ENCODE data around the gene SUPT20H. TPM values are rescaled to one million over a fixed set of nuclear protein-coding genes. Genes with fewer than 3 reads are reported as not detected.

The SUPT20H gene
- total RNA-seq, 1 experiment from 2014 or later: 77.5 TPM

DNA sequence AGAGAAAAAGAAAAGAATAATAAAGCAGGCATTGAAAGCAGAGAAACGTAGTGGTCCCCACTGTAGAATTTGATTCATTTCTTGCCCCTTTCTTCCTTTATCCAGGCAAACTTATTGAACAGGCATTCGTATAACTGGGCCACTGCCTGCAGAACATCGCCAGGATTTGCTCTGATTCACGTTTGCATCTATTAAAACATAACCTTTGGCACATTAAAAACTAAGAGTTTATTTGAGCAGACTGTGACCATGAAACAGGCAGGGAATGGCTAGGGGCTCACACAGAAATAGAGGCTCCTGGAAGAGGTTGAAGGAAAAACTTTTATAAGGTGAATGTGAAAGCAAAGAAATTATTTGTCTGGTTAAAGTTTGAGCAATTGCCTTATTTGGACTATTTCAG, 12.5 kb upstream of the SUPT20H start:
- Histone ChIP-seq H3K36me3 (ENCODE audit: control insufficient read depth, insufficient read depth, low read length) (no peaks in the 10 kb centered on the region), H3K9me3 (no peaks in the 10 kb centered on the region), H3K4me1 (no peaks in the 10 kb centered on the region), H3K4me3 (ENCODE audit: low read depth, low read length) (no peak overlapping the region), H3K27me3 (replicated peaks; ENCODE audit: control insufficient read depth, insufficient read depth, low read length) (no peaks in the 10 kb centered on the region; the same call in 1 of the 2 replicates)
- ChIA-PET CTCF (no interaction called here), POLR2A (no interaction called here)
- TF ChIP-seq, protein P1, sequence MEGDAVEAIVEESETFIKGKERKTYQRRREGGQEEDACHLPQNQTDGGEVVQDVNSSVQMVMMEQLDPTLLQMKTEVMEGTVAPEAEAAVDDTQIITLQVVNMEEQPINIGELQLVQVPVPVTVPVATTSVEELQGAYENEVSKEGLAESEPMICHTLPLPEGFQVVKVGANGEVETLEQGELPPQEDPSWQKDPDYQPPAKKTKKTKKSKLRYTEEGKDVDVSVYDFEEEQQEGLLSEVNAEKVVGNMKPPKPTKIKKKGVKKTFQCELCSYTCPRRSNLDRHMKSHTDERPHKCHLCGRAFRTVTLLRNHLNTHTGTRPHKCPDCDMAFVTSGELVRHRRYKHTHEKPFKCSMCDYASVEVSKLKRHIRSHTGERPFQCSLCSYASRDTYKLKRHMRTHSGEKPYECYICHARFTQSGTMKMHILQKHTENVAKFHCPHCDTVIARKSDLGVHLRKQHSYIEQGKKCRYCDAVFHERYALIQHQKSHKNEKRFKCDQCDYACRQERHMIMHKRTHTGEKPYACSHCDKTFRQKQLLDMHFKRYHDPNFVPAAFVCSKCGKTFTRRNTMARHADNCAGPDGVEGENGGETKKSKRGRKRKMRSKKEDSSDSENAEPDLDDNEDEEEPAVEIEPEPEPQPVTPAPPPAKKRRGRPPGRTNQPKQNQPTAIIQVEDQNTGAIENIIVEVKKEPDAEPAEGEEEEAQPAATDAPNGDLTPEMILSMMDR (IDR thresholded peaks at IDR 0.05; ENCODE audit: insufficient read depth in 1 of 2, low read depth in 1 of 2, low read length in 1 of 2, severe bottlenecking in 1 of 2, unreplicated experiment in 1 of 2): no peak
- no peak overlapping the region for H3K27ac Mint-ChIP-seq (ENCODE audit: unreplicated experiment)
- no peak overlapping the region for H3K4me3 Mint-ChIP-seq (ENCODE audit: unreplicated experiment)
- H3K9me3 Mint-ChIP-seq (ENCODE audit: unreplicated experiment): no peaks in the 10 kb centered on the region
- peaks cover 8% of the 10 kb centered on the region for H3K27me3 Mint-ChIP-seq (ENCODE audit: insufficient read depth, unreplicated experiment)
- H3K4me1 Mint-ChIP-seq (ENCODE audit: low read depth, unreplicated experiment): no peaks in the 10 kb centered on the region
- DNase-seq: no peak
- H3K36me3 Mint-ChIP-seq (ENCODE audit: insufficient read depth, unreplicated experiment): no peaks in the 10 kb centered on the region
- intact Hi-C loops (cut with micrococcal nuclease; ENCODE audit: unreplicated experiment): loop anchor here (10.0 kb wide), 1 partner anchor 533 kb away; no protein-coding TSS in a partner anchor
- BruUV-seq (replicated peaks): no TSS peak

GRCh38 chr13:37070956-37071355, 11.5 kb upstream of the SUPT20H start:
- H3K27ac Mint-ChIP-seq (ENCODE audit: unreplicated experiment): no peak overlapping the region
- BruUV-seq (replicated peaks): no TSS peak
- H3K4me3 Mint-ChIP-seq (ENCODE audit: unreplicated experiment): no peak overlapping the region
- DNase-seq: no peak
- H3K36me3 Mint-ChIP-seq (ENCODE audit: insufficient read depth, unreplicated experiment): no peaks in the 10 kb centered on the region
- H3K4me1 Mint-ChIP-seq (ENCODE audit: low read depth, unreplicated experiment): no peaks in the 10 kb centered on the region
- H3K9me3 Mint-ChIP-seq (ENCODE audit: unreplicated experiment): no peaks in the 10 kb centered on the region
- no peaks in the 10 kb centered on the region for H3K36me3 ChIP-seq (ENCODE audit: control insufficient read depth, insufficient read depth, low read length)
- ChIA-PET CTCF (no interaction called here), POLR2A (no interaction called here)
- no peaks in the 10 kb centered on the region for H3K9me3 ChIP-seq
- H3K27me3 ChIP-seq (replicated peaks; ENCODE audit: control insufficient read depth, insufficient read depth, low read length): no peaks in the 10 kb centered on the region; the same call in 1 of the 2 replicates
- TF ChIP-seq, protein P1 (IDR thresholded peaks at IDR 0.05; ENCODE audit: insufficient read depth in 1 of 2, low read depth in 1 of 2, low read length in 1 of 2, severe bottlenecking in 1 of 2, unreplicated experiment in 1 of 2): no peak
- H3K4me1 ChIP-seq: no peaks in the 10 kb centered on the region
- intact Hi-C loops (cut with micrococcal nuclease; ENCODE audit: unreplicated experiment): loop anchor here (10.0 kb wide), 1 partner anchor 534 kb away; no protein-coding TSS in a partner anchor
- peaks cover 8% of the 10 kb centered on the region for H3K27me3 Mint-ChIP-seq (ENCODE audit: insufficient read depth, unreplicated experiment)
- no peak overlapping the region for H3K4me3 ChIP-seq (ENCODE audit: low read depth, low read length)

- Mint-ChIP-seq H3K9me3 (ENCODE audit: unreplicated experiment) (no peaks in the 10 kb centered on the region), H3K4me3 (ENCODE audit: unreplicated experiment) (no peak overlapping the region), H3K36me3 (ENCODE audit: insufficient read depth, unreplicated experiment) (no peaks in the 10 kb centered on the region), H3K4me1 (ENCODE audit: low read depth, unreplicated experiment) (no peaks in the 10 kb centered on the region), H3K27me3 (ENCODE audit: insufficient read depth, unreplicated experiment) (peaks cover 8% of the 10 kb centered on the region), H3K27ac (ENCODE audit: unreplicated experiment) (no peak overlapping the region)
- intact Hi-C loops (cut with micrococcal nuclease; ENCODE audit: unreplicated experiment): loop anchor here (10.0 kb wide), 1 partner anchor 535 kb away; no protein-coding TSS in a partner anchor
- Histone ChIP-seq H3K4me1 (no peaks in the 10 kb centered on the region), H3K27me3 (replicated peaks; ENCODE audit: control insufficient read depth, insufficient read depth, low read length) (no peaks in the 10 kb centered on the region; the same call in 1 of the 2 replicates), H3K36me3 (ENCODE audit: control insufficient read depth, insufficient read depth, low read length) (no peaks in the 10 kb centered on the region), H3K4me3 (ENCODE audit: low read depth, low read length) (no peak overlapping the region), H3K9me3 (no peaks in the 10 kb centered on the region)
- TF ChIP-seq, protein P1 (IDR thresholded peaks at IDR 0.05; ENCODE audit: insufficient read depth in 1 of 2, low read depth in 1 of 2, low read length in 1 of 2, severe bottlenecking in 1 of 2, unreplicated experiment in 1 of 2): no peak
- ChIA-PET POLR2A (no interaction called here), CTCF (no interaction called here)
- DNase-seq: no peak
- no TSS peak for BruUV-seq (replicated peaks)
Observed at GRCh38 chr13:37070145-37070695, 10.7 kb upstream of the SUPT20H start.

All from Caco-2 (cell line).